Measurements from ENCODE around the gene RFTN1.

RFTN1 gene

GRCh38 chr3:16543242-16543864, 29.9 kb upstream of the RFTN1 start:
- H3K27me3 ChIP-seq (ENCODE audit: control insufficient read depth in 3 of 3, insufficient read depth in 3 of 3, low read depth in 1 of 3, low read length in 3 of 3): peaks cover 0 to 5% (median 0%) of the 10 kb centered on the region in 3 experiments

GRCh38 chr3:16538507-16538906, 25.0 kb upstream of the RFTN1 start:
- Histone ChIP-seq H2BK120ac (ENCODE audit: low read depth, low read length) (no peak overlapping the region), H3K14ac (ENCODE audit: low read length) (no peak overlapping the region), H3K18ac (ENCODE audit: low read length) (no peak overlapping the region), H2AFZ (ENCODE audit: low read length) (no peak overlapping the region), H3K27me3 (ENCODE audit: control insufficient read depth in 3 of 3, insufficient read depth in 3 of 3, low read depth in 1 of 3, low read length in 3 of 3) (peaks cover 0 to 5% (median 0%) of the 10 kb centered on the region in 3 experiments), H3K23ac (ENCODE audit: low read depth, low read length, poor library complexity) (no peak overlapping the region), H3K36me3 (replicated peaks in 1 of 2; ENCODE audit: control insufficient read depth in 2 of 2, insufficient read depth in 2 of 2, low read length in 2 of 2) (no peaks in the 10 kb centered on the region), H2BK5ac (ENCODE audit: low read length) (no peak overlapping the region), H2AK5ac (ENCODE audit: low read depth, low read length) (no peak overlapping the region), H3K9ac (ENCODE audit: low read depth, low read length, poor library complexity) (no peak overlapping the region), H3K4me2 (ENCODE audit: insufficient read depth, low read length, poor library complexity, severe bottlenecking) (no peak overlapping the region), H3K4ac (ENCODE audit: low read length) (no peak overlapping the region), H4K91ac (ENCODE audit: low read depth, low read length, poor library complexity) (no peak overlapping the region), H3K9me3 (replicated peaks in 1 of 2; ENCODE audit: control insufficient read depth in 2 of 2, insufficient read depth in 1 of 2, low read depth in 1 of 2, low read length in 2 of 2) (no peaks in the 10 kb centered on the region), H4K8ac (ENCODE audit: low read depth, low read length) (no peak overlapping the region), H2BK15ac (ENCODE audit: low read length) (no peak overlapping the region), H3K4me3 (ENCODE audit: low read length in 2 of 2) (no peak overlapping the region), H3K4me1 (ENCODE audit: control insufficient read depth in 2 of 2, insufficient read depth in 1 of 2, low read depth in 1 of 2, low read length in 2 of 2) (peaks cover 0 to 7% of the 10 kb centered on the region in 2 donors), H3K79me1 (ENCODE audit: low read depth, low read length) (no peaks in the 10 kb centered on the region), H3K27ac (replicated peaks; ENCODE audit: low read length) (no peak overlapping the region), H2BK12ac (ENCODE audit: low read length) (no peak overlapping the region)
- no peak for DNase-seq (ENCODE audit: low spot score)
- no CpG with 5 or more reads among the region's 4 CpGs for WGBS, 2 donors (ENCODE audit: extremely low coverage in 2 of 2, insufficient read length in 2 of 2, insufficient replicate concordance in 1 of 2)

More at GRCh38 chr3:16543242-16543864, 29.9 kb upstream of the RFTN1 start:
- Histone ChIP-seq H4K8ac (ENCODE audit: low read depth, low read length) (no peak overlapping the region), H3K36me3 (replicated peaks in 1 of 2; ENCODE audit: control insufficient read depth in 2 of 2, insufficient read depth in 2 of 2, low read length in 2 of 2) (no peaks in the 10 kb centered on the region), H3K79me1 (ENCODE audit: low read depth, low read length) (no peaks in the 10 kb centered on the region), H2AFZ (ENCODE audit: low read length) (no peak overlapping the region), H3K4me2 (ENCODE audit: insufficient read depth, low read length, poor library complexity, severe bottlenecking) (no peak overlapping the region), H3K23ac (ENCODE audit: low read depth, low read length, poor library complexity) (no peak overlapping the region), H3K9ac (ENCODE audit: low read depth, low read length, poor library complexity) (no peak overlapping the region), H3K4ac (ENCODE audit: low read length) (no peak overlapping the region), H2BK120ac (ENCODE audit: low read depth, low read length) (no peak overlapping the region), H4K91ac (ENCODE audit: low read depth, low read length, poor library complexity) (no peak overlapping the region), H3K4me1 (ENCODE audit: control insufficient read depth in 2 of 2, insufficient read depth in 1 of 2, low read depth in 1 of 2, low read length in 2 of 2) (peaks cover 0 to 3% of the 10 kb centered on the region in 2 donors), H3K4me3 (ENCODE audit: low read length in 2 of 2) (no peak overlapping the region), H2AK5ac (ENCODE audit: low read depth, low read length) (no peak overlapping the region), H2BK15ac (ENCODE audit: low read length) (no peak overlapping the region), H2BK12ac (ENCODE audit: low read length) (no peak overlapping the region), H2BK5ac (ENCODE audit: low read length) (no peak overlapping the region), H3K18ac (ENCODE audit: low read length) (no peak overlapping the region), H3K9me3 (replicated peaks in 1 of 2; ENCODE audit: control insufficient read depth in 2 of 2, insufficient read depth in 1 of 2, low read depth in 1 of 2, low read length in 2 of 2) (no peaks in the 10 kb centered on the region), H3K27ac (replicated peaks; ENCODE audit: low read length) (no peak overlapping the region), H3K14ac (ENCODE audit: low read length) (no peak overlapping the region)
- no CpG with 5 or more reads among the region's 6 CpGs for WGBS, 2 donors (ENCODE audit: extremely low coverage in 2 of 2, insufficient read length in 2 of 2, insufficient replicate concordance in 1 of 2)
- no peak for DNase-seq (ENCODE audit: low spot score)

GRCh38 chr3:16536996-16537395, 23.5 kb upstream of the RFTN1 start:
- Histone ChIP-seq H2BK5ac (ENCODE audit: low read length) (no peak overlapping the region), H3K36me3 (replicated peaks in 1 of 2; ENCODE audit: control insufficient read depth in 2 of 2, insufficient read depth in 2 of 2, low read length in 2 of 2) (no peaks in the 10 kb centered on the region), H2AK5ac (ENCODE audit: low read depth, low read length) (no peak overlapping the region), H3K23ac (ENCODE audit: low read depth, low read length, poor library complexity) (no peak overlapping the region), H3K18ac (ENCODE audit: low read length) (no peak overlapping the region), H3K4me2 (ENCODE audit: insufficient read depth, low read length, poor library complexity, severe bottlenecking) (no peak overlapping the region), H3K4ac (ENCODE audit: low read length) (no peak overlapping the region), H4K91ac (ENCODE audit: low read depth, low read length, poor library complexity) (no peak overlapping the region), H3K27ac (replicated peaks; ENCODE audit: low read length) (no peak overlapping the region), H3K4me1 (ENCODE audit: control insufficient read depth in 2 of 2, insufficient read depth in 1 of 2, low read depth in 1 of 2, low read length in 2 of 2) (peaks cover 0 to 7% of the 10 kb centered on the region in 2 donors), H2BK12ac (ENCODE audit: low read length) (no peak overlapping the region), H3K4me3 (ENCODE audit: low read length in 2 of 2) (no peak overlapping the region), H2BK120ac (ENCODE audit: low read depth, low read length) (no peak overlapping the region), H2AFZ (ENCODE audit: low read length) (no peak overlapping the region), H3K9ac (ENCODE audit: low read depth, low read length, poor library complexity) (no peak overlapping the region), H2BK15ac (ENCODE audit: low read length) (no peak overlapping the region), H3K14ac (ENCODE audit: low read length) (no peak overlapping the region), H3K79me1 (ENCODE audit: low read depth, low read length) (no peaks in the 10 kb centered on the region), H3K27me3 (ENCODE audit: control insufficient read depth in 3 of 3, insufficient read depth in 3 of 3, low read depth in 1 of 3, low read length in 3 of 3) (no peaks in the 10 kb centered on the region), H4K8ac (ENCODE audit: low read depth, low read length) (no peak overlapping the region), H3K9me3 (replicated peaks in 1 of 2; ENCODE audit: control insufficient read depth in 2 of 2, insufficient read depth in 1 of 2, low read depth in 1 of 2, low read length in 2 of 2) (no peaks in the 10 kb centered on the region)
- WGBS, 2 donors (ENCODE audit: extremely low coverage in 2 of 2, insufficient read length in 2 of 2, insufficient replicate concordance in 1 of 2): no CpG with 5 or more reads among the region's 3 CpGs
- no peak for DNase-seq (ENCODE audit: low spot score)

GRCh38 chr3:16536344-16536663, 22.8 kb upstream of the RFTN1 start:
- H3K27ac ChIP-seq (replicated peaks; ENCODE audit: low read length): no peak overlapping the region
- no peak for DNase-seq (ENCODE audit: low spot score)
- no CpG with 5 or more reads among the region's 4 CpGs for WGBS, 2 donors (ENCODE audit: extremely low coverage in 2 of 2, insufficient read length in 2 of 2, insufficient replicate concordance in 1 of 2)
- no peak overlapping the region for H2BK15ac ChIP-seq (ENCODE audit: low read length)
- no peak overlapping the region for H4K8ac ChIP-seq (ENCODE audit: low read depth, low read length)
- H3K9me3 ChIP-seq (replicated peaks in 1 of 2; ENCODE audit: control insufficient read depth in 2 of 2, insufficient read depth in 1 of 2, low read depth in 1 of 2, low read length in 2 of 2): no peaks in the 10 kb centered on the region
- no peak overlapping the region for H2AFZ ChIP-seq (ENCODE audit: low read length)
- no peak overlapping the region for H4K91ac ChIP-seq (ENCODE audit: low read depth, low read length, poor library complexity)
- H2BK120ac ChIP-seq (ENCODE audit: low read depth, low read length): no peak overlapping the region
- H3K18ac ChIP-seq (ENCODE audit: low read length): no peak overlapping the region
- no peaks in the 10 kb centered on the region for H3K27me3 ChIP-seq (ENCODE audit: control insufficient read depth in 3 of 3, insufficient read depth in 3 of 3, low read depth in 1 of 3, low read length in 3 of 3)
- H2BK12ac ChIP-seq (ENCODE audit: low read length): no peak overlapping the region
- H2BK5ac ChIP-seq (ENCODE audit: low read length): no peak overlapping the region
- no peaks in the 10 kb centered on the region for H3K36me3 ChIP-seq (replicated peaks in 1 of 2; ENCODE audit: control insufficient read depth in 2 of 2, insufficient read depth in 2 of 2, low read length in 2 of 2)
- no peak overlapping the region for H2AK5ac ChIP-seq (ENCODE audit: low read depth, low read length)
- H3K4me1 ChIP-seq (ENCODE audit: control insufficient read depth in 2 of 2, insufficient read depth in 1 of 2, low read depth in 1 of 2, low read length in 2 of 2): peaks cover 0 to 7% of the 10 kb centered on the region in 2 donors
- H3K79me1 ChIP-seq (ENCODE audit: low read depth, low read length): no peaks in the 10 kb centered on the region
- no peak overlapping the region for H3K14ac ChIP-seq (ENCODE audit: low read length)
- H3K4ac ChIP-seq (ENCODE audit: low read length): no peak overlapping the region
- H3K9ac ChIP-seq (ENCODE audit: low read depth, low read length, poor library complexity): no peak overlapping the region
- H3K23ac ChIP-seq (ENCODE audit: low read depth, low read length, poor library complexity): no peak overlapping the region
- H3K4me2 ChIP-seq (ENCODE audit: insufficient read depth, low read length, poor library complexity, severe bottlenecking): no peak overlapping the region
- H3K4me3 ChIP-seq (ENCODE audit: low read length in 2 of 2): no peak overlapping the region

Data from neuronal stem cell (in vitro differentiated cells).